Astrocyte (in vitro differentiated cells and primary cell): ENCODE results near the gene MYH15.

Experiments used
- EZH2 ChIP-seq: IDR thresholded peaks from 2 replicates; pipeline ENCODE4 v1.6.1; 2012; ENCODE audit warnings: mild to moderate bottlenecking, low read length, inconsistent platforms; ENCODE audit not compliant: insufficient read depth
- TF ChIP-seq, protein P1 (sequence below): IDR thresholded peaks from 2 replicates; pipeline ENCODE4 v1.5.1; 2011; ENCODE audit warnings: low read depth, mild to moderate bottlenecking, inconsistent platforms, low read length, moderate library complexity; ENCODE audit not compliant: insufficient read depth

DNA sequence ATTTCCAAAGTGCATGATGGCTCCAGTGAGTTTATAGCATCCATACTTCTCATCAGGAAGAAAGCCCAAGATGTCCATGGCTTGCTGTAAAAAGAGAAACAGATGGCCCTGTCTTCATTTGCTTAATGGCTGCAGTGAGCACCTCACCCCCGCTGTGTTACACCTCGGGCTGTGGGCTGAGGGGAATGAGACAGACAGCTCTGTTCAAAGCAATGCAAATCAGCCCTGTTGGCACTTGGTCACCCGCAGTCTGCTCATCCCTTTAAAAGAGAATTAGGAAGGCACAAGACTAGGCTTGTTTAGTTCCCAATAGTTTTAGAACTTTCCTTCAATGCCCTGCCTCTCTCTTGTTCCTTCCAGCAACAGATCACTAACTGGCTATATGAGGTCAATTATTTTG is 25.2 kb downstream of the MYH15 start:
- TF ChIP-seq, protein P1, sequence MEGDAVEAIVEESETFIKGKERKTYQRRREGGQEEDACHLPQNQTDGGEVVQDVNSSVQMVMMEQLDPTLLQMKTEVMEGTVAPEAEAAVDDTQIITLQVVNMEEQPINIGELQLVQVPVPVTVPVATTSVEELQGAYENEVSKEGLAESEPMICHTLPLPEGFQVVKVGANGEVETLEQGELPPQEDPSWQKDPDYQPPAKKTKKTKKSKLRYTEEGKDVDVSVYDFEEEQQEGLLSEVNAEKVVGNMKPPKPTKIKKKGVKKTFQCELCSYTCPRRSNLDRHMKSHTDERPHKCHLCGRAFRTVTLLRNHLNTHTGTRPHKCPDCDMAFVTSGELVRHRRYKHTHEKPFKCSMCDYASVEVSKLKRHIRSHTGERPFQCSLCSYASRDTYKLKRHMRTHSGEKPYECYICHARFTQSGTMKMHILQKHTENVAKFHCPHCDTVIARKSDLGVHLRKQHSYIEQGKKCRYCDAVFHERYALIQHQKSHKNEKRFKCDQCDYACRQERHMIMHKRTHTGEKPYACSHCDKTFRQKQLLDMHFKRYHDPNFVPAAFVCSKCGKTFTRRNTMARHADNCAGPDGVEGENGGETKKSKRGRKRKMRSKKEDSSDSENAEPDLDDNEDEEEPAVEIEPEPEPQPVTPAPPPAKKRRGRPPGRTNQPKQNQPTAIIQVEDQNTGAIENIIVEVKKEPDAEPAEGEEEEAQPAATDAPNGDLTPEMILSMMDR: no peak
- TF ChIP-seq EZH2: no peak
